Activated CD8-positive, alpha-beta memory T cell treated with anti-CD3 and anti-CD28 coated beads, Interleukin-2, amount 50 U/mL, for 1 hour (primary cell): ENCODE results near the gene SH2D3A.
"Not testable (repeated sequence)": the region's sequence is repeated elsewhere in the genome, so short reads cannot be mapped to it uniquely, and the experiment has no call there.

Experiments
- DNase-seq: peaks from one replicate; pipeline ENCODE4 v3.0.0-alpha.2; 2020; ENCODE audit errors: extremely low read depth

Gene SH2D3A

GRCh38 chr19:6767357-6768235 lies at the start of gene SH2D3A:
Gene SH2D3A, minus strand, starts transcription at chr19:6767435. Its CDS starts 3,687 bp downstream, at chr19:6763748.
- DNase-seq, result peak; percentile 90

GRCh38 chr19:6813659-6814058 lies 46.4 kb upstream of the SH2D3A start:
- DNase-seq, result no peak

- DNase-seq, result no peak
These were observed 45.4 kb upstream of the SH2D3A start for GRCh38 chr19:6812612-6813011.

GRCh38 chr19:6811906-6812305 lies 44.7 kb upstream of the SH2D3A start:
- no peak for DNase-seq

GRCh38 chr19:6811378-6811777 lies 44.1 kb upstream of the SH2D3A start:
- DNase-seq, result no peak

GRCh38 chr19:6809262-6809661 lies 42.0 kb upstream of the SH2D3A start:
- DNase-seq, result no peak

GRCh38 chr19:6808494-6808893 lies 41.3 kb upstream of the SH2D3A start:
- DNase-seq, result no peak

GRCh38 chr19:6807291-6807690 lies 40.1 kb upstream of the SH2D3A start:
- DNase-seq, result no peak

- no peak for DNase-seq
These were observed 39.3 kb upstream of the SH2D3A start for GRCh38 chr19:6806488-6806887.

- no peak for DNase-seq
These were observed 35.8 kb upstream of the SH2D3A start for GRCh38 chr19:6803036-6803404.

GRCh38 chr19:6802336-6803035 lies 35.3 kb upstream of the SH2D3A start:
- DNase-seq, result peak; percentile 66

- DNase-seq, result peak; percentile 70
These were observed 34.4 kb upstream of the SH2D3A start for GRCh38 chr19:6801485-6802086.

- DNase-seq, result no peak
These were observed 33.8 kb upstream of the SH2D3A start for GRCh38 chr19:6800991-6801484.

- not testable (repeated sequence) for DNase-seq
These were observed 33.0 kb upstream of the SH2D3A start for GRCh38 chr19:6800160-6800790.

- DNase-seq, result no peak
These were observed 30.4 kb upstream of the SH2D3A start for GRCh38 chr19:6797646-6798045.

- DNase-seq, result no peak
These were observed 29.0 kb upstream of the SH2D3A start for GRCh38 chr19:6796278-6796677.

GRCh38 chr19:6794686-6795431 lies 27.6 kb upstream of the SH2D3A start:
- no peak for DNase-seq

GRCh38 chr19:6793973-6794372 lies 26.7 kb upstream of the SH2D3A start:
- DNase-seq, result no peak

- DNase-seq, result no peak
These were observed 26.2 kb upstream of the SH2D3A start for GRCh38 chr19:6793411-6793810.

GRCh38 chr19:6791237-6791636 lies 24.0 kb upstream of the SH2D3A start:
- DNase-seq, result no peak
